Stimulated activated naive CD4-positive, alpha-beta T cell (primary cell): ENCODE data around the gene PLA2G4E.

Experiments used
- DNase-seq, 6 experiments: peaks; one replicate each; lab custom pipeline; 2025; lab: John Stamatoyannopoulos, UW

Gene PLA2G4E

DNA sequence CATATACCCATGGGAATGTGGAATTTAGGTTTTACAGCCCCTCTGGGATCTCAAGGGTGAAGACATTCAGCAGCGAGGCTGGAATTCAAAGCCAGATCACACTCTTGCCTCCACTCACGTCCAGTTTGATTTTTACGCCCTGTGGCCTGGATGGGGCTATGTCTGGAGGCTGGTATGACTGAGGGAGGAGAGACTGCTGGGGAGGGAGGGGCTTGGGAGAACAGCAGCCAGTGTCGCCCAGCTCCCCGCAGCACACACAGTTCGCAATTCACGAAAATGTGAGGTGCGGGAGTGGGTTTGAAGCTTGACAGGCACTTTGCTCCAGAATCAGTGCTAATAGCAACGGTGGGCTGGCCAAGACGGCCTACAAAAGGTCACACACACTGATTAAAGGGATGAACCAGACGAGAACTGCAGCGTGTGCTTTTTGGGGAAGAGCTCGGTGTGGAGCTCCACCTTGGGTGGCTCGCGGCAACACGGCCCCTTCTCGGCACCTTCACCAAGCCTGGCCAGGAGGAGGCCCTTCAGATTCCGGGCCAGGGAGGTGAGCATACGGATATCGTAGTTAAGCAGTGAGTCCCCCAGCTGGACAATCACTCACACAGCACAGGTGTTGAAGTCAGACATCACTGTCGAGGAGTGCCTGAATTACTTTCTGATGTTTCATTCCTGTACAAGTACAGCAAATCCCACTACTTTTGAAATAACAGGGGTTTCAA lies 64.9 kb downstream of the PLA2G4E start:
- no peak for DNase-seq

DNA sequence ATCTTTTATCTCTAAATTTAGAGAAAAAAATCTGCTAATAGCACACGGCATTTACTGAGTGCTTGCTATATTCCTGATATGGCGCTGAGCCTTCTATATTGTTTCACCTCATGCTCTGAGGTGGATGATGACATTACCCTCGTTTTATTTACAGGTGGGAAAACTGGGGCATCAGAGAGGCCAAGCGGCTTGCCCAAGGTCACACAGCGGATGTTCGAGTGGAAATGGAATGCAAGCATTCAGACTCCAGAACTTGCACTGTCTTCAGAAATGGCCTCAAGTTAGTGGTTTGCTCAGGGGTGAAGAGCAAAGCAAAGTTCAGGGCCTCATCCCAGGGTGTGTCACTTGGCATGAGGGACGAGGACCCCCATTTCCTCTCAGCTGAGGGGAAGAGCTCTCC lies 65.7 kb downstream of the PLA2G4E start:
- DNase-seq = no peak

DNA sequence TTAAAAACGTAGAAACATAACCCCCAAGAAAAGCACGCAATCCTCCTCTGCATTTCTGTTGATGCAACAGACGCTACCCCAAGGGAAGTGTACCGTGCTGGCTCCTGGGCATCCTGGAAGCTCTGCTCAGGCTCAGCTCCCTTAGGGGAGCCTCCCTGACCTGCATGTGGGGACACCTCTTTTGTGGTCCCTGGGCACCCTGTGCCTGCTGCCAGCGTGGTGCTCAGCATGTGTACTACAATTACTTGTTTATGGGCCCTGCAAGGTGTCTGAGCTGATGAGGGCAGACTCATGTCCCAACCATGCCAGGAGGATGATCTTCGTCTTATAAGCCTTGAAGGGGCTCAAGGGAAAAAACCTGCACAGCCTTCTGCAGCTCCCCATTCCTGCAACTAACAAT lies 66.8 kb downstream of the PLA2G4E start:
- no peak for DNase-seq

DNA sequence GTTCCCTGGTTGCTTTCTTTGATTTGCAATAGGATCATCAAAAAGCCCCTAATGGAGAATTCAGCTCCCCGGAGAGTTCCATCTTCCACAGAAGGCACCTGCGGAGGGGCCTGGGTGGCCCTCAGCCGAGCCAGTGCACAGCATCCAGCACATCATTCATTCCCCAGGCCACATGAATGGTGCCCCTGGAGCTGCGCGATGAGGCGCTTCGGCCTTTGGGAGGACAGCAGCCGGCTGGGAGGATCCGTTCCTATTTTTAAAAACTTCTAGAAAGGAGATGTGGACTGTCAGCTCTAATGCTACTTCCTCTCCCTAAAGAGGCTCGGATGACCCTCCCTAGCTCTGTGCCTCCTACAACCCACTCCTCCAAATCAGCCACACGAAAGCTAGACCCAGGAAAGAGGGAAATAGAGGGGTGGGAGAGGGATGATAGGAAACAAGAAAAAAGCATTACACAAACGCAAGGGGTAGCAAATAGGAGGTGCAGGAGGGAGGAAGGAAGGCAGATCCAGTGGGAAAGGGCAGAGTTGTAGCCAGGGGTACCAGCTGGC lies 68.8 kb downstream of the PLA2G4E start:
- no peak for DNase-seq

DNA sequence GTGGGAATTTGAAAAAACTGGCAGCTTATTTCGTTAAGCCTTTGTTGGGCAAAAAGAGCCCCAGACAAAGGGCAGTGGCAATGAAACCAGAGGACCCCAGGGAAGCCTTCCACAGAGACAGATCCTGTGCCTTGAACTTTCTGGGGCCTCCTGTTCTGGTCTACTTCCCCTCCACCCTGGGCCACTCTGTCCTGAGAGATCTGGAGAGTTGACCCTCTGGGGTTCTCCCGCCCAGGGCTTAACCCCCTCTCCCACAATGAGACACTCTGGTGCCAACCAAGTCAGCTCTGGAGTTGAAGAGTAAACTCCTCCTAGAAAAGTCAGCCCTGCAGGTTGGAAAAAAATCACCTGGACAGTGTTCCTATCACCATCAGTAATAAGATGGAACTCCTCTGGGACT lies 69.3 kb downstream of the PLA2G4E start:
- DNase-seq = no peak

DNA sequence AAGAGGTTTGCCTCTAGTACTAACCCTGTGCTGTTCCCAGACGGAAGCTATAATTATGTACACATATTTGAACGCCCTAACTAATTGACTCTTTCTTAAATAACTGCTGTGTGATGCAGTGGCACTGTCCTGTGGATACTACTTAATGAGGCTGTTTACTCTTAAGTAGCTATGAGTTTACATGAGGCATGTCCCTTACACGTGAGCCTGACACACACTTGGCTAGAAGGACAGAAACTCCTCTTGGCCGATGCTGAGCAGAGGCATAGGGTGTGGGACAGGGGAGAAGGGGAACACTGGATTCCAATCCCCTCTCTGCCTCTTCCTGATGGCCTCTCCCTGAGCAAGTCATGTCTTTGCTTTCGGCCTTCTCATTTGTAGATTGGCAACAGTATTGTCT lies 70.4 kb downstream of the PLA2G4E start:
- DNase-seq = no peak

DNA sequence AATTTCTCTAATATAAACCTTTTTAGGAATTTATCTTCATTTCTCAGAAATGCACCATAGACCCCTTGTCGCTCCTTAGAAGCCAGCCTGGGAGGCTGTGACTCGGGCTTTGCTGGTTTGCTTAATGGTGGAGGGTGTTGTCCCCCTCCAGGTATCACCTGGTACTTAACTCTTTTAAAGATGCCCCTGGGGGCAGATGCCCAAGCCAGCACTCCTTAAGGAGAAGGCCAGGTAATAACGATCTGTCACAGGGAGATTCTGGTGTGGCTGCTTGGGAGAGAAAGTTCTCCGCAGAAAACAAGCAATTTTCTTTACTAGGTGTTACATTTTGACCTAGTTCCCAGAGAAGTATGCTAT lies 70.7 kb downstream of the PLA2G4E start:
- no peak for DNase-seq

DNA sequence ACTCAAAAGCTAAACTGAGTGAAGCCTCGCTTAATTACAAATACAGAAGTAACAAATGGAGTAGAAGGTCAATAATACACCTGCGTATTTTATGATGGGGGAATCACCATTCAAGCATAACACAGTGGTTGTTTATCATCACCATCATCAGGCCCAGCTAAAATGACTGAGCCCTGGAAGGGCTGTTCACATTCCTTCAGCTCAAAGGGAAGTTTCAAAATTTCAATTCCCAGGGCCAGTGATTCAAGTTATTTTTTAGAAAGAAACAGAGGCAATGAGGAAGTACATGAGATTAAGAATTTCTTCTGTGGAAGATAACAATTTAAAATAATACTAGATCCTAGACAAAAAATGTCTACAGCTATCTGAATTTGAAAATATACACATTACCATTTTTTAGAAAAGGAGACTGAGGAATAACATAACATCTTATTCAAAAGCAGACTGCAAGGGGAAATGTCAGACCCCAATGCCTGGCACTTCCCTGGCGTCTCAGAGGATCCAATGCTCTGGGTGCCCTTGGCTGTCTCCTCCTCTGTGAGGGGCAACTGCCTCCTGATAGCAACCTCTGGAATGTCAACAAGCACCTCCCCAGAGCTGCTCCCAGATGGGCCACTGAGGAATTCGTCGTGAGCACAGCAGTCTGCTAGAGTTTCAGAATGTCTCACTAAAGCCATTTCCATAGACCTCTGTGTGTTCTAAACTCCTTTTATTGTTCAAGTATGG lies 71.3 kb downstream of the PLA2G4E start:
- no peak for DNase-seq

DNA sequence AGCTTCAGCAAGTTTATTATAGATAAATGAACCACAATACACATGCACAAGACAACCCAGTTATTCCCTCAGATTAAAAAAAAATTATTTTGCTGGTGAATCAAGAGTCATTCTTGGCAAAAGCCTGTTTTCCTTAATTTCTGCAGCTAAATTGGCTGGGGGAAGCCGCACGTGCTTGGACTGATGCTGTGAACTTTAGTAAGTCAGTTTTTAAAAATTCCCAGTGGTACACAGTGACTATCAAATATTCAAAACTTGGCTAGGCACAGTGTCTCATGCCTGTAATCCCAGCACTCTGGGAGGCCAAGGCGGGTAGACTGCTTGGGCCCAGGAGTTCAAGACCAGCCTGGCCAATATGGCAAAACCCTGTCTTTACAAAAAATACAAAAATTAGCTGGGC lies 72.4 kb downstream of the PLA2G4E start:
- DNase-seq = no peak

DNA sequence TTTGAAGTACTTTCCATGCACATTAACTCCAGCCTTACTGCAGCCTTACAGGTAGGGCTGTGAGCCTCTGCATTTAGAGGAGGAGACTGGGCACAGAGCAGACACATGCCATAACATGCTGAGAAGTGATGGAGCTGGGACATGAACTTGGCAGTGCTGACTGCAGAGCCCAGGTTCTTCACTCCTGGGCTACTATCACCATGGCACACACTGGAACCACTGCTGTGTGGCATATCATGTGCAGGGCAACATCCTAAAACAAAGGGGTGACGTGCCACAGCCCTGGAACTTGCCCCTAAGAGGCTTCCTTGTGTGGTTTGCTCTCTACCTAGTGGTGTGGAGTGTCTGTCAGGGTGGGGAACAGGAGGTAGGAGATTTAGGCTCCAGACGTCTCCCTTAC lies 73.9 kb downstream of the PLA2G4E start:
- no peak for DNase-seq

DNA sequence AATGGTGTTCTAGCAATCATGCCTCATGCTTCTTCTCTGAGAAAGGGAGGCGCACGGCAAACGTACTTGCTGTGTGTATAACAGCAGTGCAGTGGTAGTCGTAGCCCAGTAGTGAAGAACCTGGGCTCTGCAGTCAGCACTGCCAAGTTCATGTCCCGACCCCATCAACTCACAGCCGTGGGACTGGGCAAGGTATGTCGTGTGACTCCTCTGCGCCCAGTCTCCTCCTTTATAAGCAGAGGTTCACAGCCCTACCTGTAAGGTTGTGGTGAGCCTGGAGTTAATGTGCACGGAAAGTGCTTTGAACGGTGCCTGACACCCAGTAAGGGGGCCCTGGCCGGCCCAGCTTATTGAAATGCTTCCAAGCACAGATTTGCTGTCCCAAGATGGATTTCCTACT lies 75.1 kb downstream of the PLA2G4E start:
- DNase-seq = no peak

DNA sequence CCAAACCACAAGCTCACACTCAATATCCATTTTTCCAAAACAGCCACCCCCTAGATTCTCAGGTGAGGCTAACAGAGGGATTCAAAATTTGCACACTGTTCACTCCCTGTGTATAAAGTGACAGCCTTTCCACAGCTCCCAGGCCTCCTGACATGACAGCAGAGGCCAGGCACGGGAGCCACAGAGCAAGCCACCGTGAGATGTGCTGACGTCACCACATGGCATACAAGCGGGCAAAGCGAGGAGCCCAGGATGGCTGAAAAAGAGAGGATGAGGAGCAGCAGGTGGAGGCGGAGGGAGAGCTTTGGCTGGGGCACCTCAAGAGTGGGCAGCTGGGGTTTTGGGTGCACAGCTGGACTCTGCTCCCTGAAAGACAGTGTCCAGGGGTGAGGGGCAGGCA lies 75.6 kb downstream of the PLA2G4E start:
- DNase-seq = no peak

DNA sequence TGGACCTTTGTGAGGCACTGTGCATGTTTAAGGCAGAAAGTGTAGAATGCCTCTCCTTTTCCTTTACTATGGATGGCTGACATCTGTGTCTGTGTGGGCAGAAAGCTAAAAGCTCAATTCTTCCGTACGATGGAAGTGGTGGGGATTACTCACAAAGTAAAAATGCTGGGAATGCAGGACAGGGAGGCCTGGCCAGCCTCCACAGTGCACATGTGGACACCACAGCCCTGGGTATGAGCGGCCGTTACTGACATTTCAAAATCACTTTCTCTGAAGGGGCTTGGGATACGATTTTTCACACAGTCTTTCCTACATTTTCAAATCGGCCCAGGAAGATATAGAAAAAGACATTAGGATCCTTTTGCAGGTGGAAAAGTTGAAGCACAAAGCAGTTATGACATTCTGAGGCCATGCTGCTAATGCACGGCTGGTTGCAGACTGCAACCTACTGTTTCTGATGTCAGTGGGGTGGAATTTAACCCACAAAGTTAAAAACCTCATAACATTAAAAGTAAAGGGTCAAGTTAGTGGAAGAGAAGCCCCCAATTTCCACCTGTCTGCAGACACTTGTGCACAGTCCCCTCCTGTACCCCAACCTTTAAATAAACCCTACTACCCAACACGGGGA lies 76.4 kb downstream of the PLA2G4E start:
- DNase-seq = no peak

DNA sequence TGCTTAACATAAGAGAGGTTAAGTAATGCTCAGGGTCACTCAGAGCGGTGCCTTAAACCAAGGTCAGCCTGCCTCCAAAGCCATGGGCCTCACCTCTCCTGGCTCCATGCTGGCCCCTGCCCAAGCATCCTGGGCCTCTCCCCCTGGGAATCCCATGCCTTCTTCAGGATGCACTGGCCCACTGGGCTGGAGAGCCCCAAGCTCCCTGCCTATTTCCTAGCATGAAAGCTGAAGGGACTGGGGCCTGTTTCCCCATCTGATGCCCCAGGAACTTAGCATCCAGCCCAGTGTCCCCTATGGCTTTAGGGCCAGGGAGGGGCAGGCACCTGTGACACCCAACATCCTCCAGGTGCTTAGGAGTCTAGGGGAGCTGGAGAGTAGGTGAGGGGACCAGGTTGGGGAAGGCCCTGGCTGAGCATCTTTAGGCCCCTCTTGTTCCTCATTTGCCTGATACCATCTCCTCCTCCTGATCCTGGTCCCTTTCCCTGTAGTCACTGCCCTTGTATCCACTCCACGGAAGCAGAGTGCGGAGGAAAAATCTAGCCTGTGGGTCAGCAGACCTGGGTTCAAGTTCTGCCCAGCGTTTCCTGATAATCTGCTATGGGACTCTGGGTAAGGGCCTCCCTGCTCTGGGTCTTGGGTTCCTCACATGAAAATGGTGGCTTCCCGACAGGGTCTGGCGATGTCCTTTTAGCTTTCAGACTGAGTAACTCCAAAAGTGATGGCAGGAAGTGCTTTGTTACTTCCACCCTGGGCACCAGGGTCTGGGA lies 77.1 kb downstream of the PLA2G4E start:
- no peak for DNase-seq

DNA sequence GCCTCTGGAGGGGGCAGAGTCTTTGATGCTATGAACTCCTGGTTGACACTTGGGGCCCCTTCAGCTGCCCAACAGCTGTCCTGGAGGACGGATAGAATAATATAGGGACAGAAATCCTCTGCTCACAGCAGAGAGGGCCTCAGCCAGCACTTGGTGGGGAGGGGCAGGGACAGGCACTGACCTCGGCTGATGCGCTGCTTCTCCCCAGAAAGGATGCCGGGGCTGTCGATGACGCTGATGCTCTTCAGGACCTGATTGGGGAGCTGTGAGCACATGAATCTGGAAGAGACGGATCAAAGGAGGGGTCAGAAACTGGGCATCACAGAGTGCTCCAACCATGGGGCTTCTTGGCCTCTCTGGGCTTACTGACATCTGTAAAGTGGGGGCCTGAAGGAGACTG lies 78.0 kb downstream of the PLA2G4E start:
- DNase-seq = no peak

DNA sequence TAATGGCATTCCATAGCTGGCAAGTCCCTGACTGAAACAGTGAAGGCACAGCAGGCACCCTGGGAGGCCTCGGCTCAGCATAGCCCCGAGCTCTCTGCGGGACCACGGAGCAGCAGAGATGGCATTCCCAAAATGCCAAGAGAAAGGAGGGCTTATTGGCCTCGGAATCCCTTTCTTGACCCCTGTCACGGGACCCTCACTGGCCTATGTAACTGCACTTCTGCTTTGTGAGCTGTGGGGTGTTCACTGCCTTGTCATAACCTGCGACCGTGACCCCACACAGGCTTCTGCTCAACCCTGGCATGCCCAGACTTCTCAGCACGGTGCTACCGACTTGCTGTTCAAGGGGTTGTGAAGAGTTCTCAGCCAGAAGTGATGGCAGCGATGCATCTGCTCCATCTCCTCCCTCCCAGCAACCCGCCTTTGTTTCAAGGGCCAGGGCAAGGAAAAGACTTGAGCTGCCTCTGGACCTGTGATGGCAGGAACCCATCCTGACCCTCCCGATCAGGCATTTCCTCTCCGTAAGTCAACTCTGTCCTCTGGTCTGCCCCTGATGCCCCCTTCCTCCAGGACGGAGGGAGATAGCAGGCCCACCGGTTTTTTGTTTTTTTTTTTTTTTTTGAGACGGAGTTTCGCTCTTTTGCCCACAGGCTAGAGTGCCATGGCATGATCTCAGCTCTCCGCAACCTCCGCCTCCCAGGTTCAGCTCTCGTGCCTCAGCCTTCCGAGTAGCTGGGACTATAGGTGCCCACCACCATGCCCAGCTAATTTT lies 79.0 kb downstream of the PLA2G4E start:
- DNase-seq = no peak

DNA sequence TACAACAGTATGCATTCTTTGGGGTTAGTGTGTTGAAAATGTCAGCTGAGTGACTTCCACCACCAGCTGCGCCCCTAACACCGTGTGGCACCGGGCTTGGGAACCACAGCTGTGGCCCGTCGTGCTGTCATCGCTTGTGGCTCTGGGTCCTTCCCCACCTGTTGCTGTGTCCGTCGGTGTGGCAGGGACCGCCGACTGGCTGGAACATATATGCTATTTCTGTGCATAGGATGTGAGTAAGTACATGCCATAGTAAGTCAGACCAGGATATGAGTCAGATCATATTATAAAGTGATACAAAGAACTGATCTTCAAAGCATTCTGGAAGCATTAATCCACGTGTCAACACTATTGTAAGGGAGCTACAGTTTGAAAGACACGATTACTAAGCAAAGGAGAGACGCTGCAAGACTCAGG lies 80.4 kb downstream of the PLA2G4E start:
- DNase-seq = no peak

DNA sequence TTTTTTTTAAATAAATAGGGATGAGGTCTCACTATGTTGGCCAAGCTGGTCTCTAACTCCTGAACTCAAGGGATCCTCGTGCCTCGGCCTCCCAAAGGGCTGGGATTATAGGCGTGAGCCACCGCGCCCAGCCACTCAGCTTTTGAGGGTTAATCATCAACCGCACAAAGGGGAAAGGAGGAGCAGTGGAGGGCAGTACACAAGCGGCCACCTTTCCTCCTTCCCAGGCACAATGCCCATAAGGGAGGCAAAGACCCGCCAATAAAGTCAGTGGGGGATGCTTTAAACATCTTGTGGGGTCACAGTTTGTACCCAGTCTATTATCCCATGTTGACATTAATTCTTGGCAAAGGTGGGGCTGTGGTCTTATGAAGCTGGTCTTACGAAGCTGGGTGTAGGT lies 80.9 kb downstream of the PLA2G4E start:
- no peak for DNase-seq

DNA sequence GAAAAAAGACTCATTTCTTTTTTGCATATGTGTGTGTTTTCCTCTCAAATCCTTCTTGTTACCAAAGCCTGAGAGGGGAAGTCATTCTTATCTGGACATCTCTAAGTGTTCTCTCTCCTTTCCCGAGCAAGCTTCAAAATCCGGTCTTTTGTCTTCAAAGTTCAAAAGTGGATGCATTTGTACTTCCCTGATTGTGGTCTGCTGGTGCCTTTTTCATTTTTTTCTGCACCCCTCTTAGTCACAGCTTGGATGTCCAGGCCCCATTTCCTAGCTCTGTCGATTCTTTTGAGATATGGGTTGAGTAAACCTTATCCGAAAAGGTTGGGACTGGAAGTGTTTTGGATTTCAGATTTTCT lies 83.3 kb downstream of the PLA2G4E start:
- no peak for DNase-seq

DNA sequence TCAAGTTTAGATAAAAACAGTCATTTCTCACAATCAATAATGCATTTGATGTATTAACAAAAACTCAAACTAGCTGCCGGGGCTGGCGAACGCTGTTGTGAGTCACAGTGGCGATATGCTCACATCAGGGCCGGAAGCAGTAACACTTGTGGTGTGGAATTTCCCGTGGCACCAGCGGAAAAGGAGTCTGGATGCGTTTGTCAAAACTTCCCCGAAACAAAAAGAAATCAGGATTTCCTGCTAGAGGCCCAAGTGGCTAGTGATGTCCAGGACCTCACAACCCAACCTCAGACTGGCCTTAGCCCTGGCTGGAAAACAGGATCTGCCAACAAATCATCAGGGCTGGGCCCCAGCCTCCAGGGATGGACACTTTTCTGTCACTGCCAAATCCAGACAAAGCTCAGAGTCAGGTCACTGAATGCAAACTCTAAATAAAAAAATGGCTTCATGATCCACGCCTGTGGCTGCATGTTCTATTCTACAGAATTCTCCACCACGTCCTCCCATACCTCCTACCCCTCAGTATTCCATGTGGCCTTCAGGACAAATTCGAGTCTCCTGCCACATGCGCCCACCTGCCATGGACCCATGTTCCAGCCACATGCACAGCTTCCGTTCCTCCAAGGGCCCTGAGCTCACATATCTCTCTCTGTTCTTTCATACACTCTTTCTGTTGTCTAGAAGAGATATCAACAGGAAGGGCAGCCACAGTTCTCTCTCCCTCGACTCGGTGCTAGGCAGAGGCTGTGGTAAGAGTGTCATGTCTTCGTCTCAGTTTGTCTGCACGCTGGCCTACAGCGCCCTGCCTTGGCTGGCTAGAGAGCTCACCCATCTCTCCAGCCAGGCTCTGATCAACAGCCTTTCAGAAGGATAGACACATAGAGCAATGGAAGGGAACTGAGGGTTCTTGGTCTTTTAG lies 83.9 kb downstream of the PLA2G4E start:
- DNase-seq = peak; percentile 70 to 80 (median 76)

DNA sequence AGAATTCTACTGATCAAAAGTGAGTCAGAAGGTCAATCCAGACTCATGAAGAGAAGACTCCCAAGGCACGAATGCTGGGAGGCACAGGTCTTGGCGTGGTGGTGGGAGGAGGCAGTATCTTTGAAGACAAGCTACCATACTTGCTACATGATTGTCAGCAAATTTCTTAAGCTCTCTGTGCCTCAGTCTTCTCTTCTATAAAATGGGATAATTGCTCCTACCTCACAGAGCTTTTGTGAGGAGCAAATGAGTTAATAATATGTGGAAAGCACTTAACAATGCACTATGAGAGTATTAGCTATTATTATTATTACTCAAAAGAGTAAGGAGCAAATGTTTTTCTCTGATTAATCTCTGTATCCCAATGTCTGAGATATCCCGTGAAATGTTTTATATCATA lies 84.7 kb downstream of the PLA2G4E start:
- no peak for DNase-seq
